ENCODE data around the gene LPO.

The LPO gene

GRCh38 chr17:58229384-58229783 lies 9.0 kb upstream of the LPO start:
- no peak for DNase-seq (ENCODE audit: low read depth)

GRCh38 chr17:58229881-58230280 lies 8.5 kb upstream of the LPO start:
- DNase-seq (ENCODE audit: low read depth) = no peak

- DNase-seq (ENCODE audit: low read depth) = peak; percentile 69
These were observed 6.7 kb upstream of the LPO start for GRCh38 chr17:58231641-58232040.

- DNase-seq (ENCODE audit: low read depth) = peak; percentile 85
These were observed 5.7 kb upstream of the LPO start for GRCh38 chr17:58232707-58233156.

- no peak for DNase-seq (ENCODE audit: low read depth)
These were observed 4.8 kb upstream of the LPO start for GRCh38 chr17:58233543-58233942.

- DNase-seq (ENCODE audit: low read depth) = no peak
These were observed 3.9 kb upstream of the LPO start for GRCh38 chr17:58234512-58234911.

GRCh38 chr17:58235821-58236220 lies 2.6 kb upstream of the LPO start:
- no peak for DNase-seq (ENCODE audit: low read depth)

GRCh38 chr17:58236394-58236793 lies 2.0 kb upstream of the LPO start:
- DNase-seq (ENCODE audit: low read depth) = no peak

GRCh38 chr17:58239987-58240386 lies 1.6 kb downstream of the LPO start:
- no peak for DNase-seq (ENCODE audit: low read depth)

GRCh38 chr17:58242171-58242784 lies 3.9 kb downstream of the LPO start:
- no peak for DNase-seq (ENCODE audit: low read depth)

GRCh38 chr17:58244963-58245362 lies 6.6 kb downstream of the LPO start:
- DNase-seq (ENCODE audit: low read depth) = no peak

GRCh38 chr17:58245428-58246103 lies 7.2 kb downstream of the LPO start:
- DNase-seq (ENCODE audit: low read depth) = no peak

- DNase-seq (ENCODE audit: low read depth) = no peak
These were observed 7.8 kb downstream of the LPO start for GRCh38 chr17:58246104-58246740.

- no peak for DNase-seq (ENCODE audit: low read depth)
These were observed 8.4 kb downstream of the LPO start for GRCh38 chr17:58246781-58247180.

- no peak for DNase-seq (ENCODE audit: low read depth)
These were observed 9.4 kb downstream of the LPO start for GRCh38 chr17:58247511-58248363.

GRCh38 chr17:58248955-58249269 lies 10.5 kb downstream of the LPO start:
- DNase-seq (ENCODE audit: low read depth) = no peak

- peak; percentile 61 for DNase-seq (ENCODE audit: low read depth)
These were observed 11.1 kb downstream of the LPO start for GRCh38 chr17:58249270-58250133.

- no peak for DNase-seq (ENCODE audit: low read depth)
These were observed 12.1 kb downstream of the LPO start for GRCh38 chr17:58250344-58251011.

GRCh38 chr17:58252141-58252540 lies 13.8 kb downstream of the LPO start:
- DNase-seq (ENCODE audit: low read depth) = no peak

GRCh38 chr17:58253082-58253481 lies 14.7 kb downstream of the LPO start:
- no peak for DNase-seq (ENCODE audit: low read depth)

GRCh38 chr17:58254803-58255202 lies 16.4 kb downstream of the LPO start:
- no peak for DNase-seq (ENCODE audit: low read depth)

All from EH (cell line).